Skin epidermis (tissue), 12 donors: ENCODE data around the gene BDH1.

Experiments
- H3K27ac ChIP-seq, 21 experiments: fragments of 200-600 bp; sonication (generic) in 11 of 21; one replicate each; pipeline ENCODE4 v1.5.0; 2020; ENCODE audit warnings: mild to moderate bottlenecking in 3 of 21, inconsistent platforms in 2 of 21, moderate library complexity in 2 of 21
- H3K4me3 ChIP-seq, 7 experiments: fragments of 200-600 bp; sonication (generic) in 2 of 7; one replicate each; pipeline ENCODE4 v1.5.0; 2020; ENCODE audit warnings: inconsistent platforms in 2 of 7, mild to moderate bottlenecking in 2 of 7, moderate library complexity in 1 of 7

Gene BDH1

DNA sequence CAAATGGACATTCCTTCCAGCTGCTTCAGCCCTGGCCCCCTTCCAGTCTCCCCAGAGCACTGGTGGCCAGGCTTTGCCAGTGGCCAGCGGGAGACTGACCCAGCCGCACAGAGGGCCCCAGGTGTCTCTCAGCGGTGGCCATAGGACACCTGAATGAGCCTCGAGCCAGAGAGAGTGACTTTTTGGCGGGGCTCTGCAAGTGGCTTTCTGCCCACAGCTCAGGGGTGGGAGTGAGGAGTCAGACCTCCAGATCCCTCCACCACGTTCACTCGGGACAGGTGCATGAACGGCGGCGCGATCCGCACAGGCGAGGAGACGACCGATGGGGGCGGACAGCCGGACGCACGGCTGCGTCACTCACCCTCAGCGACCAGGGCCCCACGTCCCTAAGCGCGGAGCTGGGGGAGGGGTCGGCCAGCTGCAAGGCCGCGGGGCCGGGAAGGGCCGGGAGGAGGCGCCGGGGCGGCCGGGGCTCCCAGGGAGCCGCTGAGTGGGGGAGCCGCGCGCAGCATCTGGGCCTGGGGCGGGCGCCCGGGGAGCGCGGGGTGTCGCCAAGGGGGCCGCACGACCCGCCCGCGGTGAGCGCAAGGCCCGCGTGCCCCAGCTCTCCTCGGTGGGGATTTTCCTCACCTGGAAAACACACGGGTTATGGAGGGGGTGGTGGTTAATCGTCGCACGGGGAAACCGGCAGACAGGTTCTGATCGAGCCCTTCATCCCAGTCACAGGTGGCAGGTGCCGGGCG is 57.1 kb downstream of the BDH1 start:
- H3K27ac ChIP-seq, result peak overlapping the region in 7 of 21 experiments; percentile 0 to 55 (median 38)
- H3K4me3 ChIP-seq, result no peak overlapping the region

DNA sequence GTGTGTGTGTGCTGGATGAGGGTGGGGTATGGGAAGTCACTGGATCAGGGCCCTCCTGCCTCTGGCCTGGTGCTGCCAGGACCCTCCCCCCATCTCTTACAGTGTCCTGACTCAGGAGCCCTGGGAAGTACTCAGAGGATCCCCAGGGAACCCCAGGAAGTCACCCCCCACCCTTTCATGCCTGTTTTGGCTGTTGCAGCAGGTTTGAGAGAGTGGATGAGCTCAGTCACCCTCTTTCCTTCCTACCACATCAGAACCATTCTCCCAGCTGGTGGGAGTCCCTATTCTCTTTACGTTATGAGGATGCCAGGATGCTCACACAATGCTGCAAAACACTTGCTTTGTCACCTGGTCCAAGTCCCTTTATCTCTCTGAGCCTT is 59.0 kb downstream of the BDH1 start:
- Histone ChIP-seq H3K27ac (peak overlapping the region in 6 of 21 experiments; percentile 7 to 85 (median 62)), H3K4me3 (no peak overlapping the region)

DNA sequence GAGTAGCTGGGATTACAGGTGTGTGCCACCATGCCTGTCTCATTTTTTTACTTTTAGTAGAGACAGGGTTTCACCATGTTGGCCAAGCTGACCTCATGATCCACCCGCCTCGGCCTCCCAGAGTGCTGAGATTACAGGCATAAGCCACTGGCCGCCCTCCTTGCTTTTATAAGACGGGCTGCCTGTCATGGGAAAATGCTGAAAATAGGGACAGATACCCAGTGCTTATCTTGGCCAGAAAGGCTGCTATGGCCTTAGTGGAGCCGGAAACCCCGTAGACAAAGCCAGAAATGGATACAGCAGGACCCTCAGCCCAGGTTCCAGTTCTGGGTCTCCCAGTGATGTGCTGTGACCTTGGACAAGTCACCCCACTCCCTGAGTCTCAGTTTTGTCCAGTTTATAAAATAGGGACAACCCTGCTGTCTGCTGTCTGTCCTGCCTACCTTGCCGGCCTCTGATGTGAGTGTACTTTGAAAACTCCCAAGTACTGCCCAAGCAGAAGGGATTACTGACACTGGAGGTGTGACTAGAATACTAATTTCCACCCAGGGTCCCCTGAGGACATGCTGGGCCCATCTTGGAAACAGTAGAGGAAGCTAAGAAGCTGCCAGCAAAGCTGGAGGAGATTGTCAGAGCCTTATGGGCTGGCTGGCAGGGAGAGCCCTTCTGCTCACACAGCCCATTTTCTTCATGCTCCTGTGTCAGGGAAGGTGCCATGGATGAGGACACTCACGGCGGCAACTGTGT is 59.6 kb downstream of the BDH1 start:
- Histone ChIP-seq H3K4me3 (no peak overlapping the region), H3K27ac (peak overlapping the region in 13 of 21 experiments; percentile 7 to 85 (median 54))

DNA sequence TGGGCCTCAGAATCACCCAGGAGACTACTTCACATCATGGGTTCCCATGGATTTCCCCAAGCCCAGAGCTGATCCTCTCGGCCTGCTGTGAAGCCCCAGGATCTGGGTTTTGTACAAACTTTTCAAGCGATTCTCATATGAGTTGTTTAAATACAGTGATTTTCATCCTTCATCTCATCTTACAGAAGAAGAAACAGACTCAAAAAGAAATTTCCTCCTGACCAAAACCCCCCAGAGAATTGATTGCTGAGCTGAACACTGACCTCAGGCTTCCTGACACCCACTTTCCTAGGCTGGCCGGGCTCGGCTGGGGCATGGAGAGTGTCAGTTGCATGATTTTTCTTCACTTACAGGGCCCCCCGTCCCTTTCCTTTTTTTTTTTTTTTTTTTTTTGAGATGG is 60.3 kb downstream of the BDH1 start:
- Histone ChIP-seq H3K4me3 (no peak overlapping the region), H3K27ac (peak overlapping the region in 19 of 21 experiments; percentile 22 to 85 (median 72))

DNA sequence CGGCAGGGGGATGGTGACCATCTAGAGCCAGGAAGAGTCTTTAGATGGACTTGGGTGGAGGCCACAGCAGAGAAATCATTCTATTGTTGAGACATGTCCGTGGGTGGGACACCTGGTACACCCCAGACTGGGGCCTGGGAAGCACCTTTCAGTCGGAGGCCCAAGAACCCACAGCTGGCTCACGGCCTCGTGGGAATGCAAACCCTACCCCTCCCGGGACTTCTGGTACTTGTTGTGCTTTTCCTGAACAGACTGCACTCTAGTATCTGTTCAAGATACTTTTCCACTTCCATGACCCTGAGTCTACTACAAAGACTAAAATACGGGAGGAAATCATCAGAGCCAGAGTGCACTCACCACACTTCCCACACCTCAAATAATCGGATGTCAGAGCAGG is 60.7 kb downstream of the BDH1 start:
- peak overlapping the region in 19 of 21 experiments; percentile 22 to 85 (median 72) for H3K27ac ChIP-seq
- H3K4me3 ChIP-seq, result no peak overlapping the region

DNA sequence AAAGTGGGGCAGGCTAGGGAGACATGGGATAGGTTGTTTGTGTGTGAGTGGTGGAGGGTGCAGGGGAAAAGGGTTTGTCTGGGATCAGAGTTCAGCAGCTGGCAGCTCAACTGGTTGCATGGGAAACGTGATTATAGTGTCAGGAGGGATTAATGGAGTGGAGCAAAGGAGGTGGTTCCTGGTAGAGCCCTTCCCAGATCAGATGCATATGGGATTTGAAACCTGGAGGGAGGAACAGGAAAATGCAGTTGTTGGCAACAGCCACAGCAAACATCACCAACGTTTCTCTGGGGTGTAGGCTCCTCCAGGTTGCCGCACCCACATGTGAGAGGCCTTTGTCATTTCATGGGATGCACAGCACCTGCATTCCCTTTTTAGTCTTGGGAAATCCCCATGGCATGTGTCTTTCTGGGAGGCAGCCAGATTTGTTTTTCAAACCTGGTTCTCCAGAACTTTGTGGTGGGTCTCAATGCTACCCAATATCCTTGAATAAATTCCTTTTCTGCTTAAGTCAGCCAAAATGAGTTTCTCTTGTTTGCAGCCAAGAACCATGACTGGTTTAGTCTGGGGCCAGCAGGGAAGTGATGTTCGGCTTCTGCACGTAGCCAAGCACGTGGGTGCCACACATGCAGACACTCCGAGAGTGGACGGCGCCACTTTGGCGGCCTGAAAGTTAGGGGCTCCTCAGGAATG is 61.3 kb downstream of the BDH1 start:
- Histone ChIP-seq H3K27ac (peak overlapping the region in 19 of 21 experiments; percentile 39 to 85 (median 74)), H3K4me3 (no peak overlapping the region)

DNA sequence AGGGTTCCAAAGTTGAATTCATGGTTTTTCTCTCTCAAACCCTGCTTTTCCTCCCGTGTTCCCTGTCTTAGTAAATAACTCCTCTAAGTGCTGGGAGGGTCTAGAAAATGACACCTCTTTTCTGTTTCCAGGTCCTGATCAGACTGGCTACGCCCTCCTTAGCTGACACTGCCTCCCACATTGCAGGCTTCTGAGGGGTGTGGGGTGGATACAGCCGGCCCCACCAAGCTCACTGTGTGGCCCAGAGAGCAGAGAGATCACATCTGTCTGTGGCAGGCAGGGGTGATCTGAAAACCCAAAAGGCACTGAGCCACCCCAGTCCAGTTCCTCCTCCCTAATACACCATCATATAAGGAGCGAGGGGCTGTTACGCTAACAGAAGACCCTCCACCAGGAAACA is 62.7 kb downstream of the BDH1 start:
- Histone ChIP-seq H3K27ac (peak overlapping the region in 9 of 21 experiments; percentile 44 to 84 (median 69)), H3K4me3 (no peak overlapping the region)

DNA sequence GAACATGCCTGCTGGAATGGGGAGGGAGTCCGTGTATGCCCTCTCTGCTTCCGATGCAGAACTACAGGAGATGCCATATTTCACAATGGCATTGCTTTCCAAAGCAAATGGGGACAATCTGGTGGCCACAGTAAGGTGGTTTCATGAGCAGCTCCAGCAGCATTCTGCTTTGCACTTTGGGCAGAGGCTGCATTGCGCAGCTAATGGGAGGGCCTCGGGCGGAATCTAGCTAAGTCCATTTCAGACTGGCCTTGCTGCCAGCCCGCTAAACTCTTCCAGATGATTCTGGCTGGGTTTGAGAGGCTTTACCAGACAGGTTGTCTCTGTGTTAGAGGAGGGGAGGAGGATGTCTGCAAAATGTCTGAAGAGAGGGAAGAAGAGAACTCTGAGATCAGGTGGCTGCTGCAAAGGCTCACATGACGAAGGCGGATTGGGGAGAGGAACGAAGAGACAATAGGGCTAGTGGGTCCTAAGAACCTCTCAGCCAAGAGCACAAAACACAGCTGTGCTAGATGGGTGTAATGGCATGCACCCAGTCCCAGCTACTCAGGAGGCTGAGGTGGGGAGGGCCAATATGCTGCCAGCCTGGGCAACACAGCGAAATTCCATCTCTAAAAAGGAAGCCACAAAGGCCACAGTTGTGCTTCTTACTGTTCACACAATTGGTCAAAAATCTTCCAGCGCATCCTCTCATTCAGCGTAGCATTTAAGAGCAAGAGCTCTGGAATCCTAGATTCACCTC is 63.7 kb downstream of the BDH1 start:
- no peak overlapping the region for H3K4me3 ChIP-seq
- peak overlapping the region in 2 of 21 experiments; percentile 1 to 79 for H3K27ac ChIP-seq

DNA sequence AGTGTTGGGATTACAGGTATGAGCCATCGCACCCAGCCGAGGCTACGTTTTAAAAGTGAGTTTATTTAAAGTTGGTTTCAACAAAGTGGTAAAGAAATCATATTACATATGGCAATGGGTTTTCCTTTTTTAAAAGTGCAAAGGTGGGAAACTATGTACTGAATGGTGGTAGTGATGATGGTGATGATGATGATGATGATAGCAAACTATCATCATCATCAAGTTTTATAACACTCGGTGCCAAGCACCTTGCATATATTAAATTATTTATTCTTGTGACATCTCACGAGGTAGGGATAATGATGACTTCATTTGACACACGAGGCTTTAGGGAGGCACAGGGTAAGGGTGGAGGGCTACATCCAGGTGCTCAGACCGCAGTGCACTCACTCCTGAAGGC is 64.3 kb downstream of the BDH1 start:
- Histone ChIP-seq H3K27ac (no peak overlapping the region), H3K4me3 (no peak overlapping the region)

DNA sequence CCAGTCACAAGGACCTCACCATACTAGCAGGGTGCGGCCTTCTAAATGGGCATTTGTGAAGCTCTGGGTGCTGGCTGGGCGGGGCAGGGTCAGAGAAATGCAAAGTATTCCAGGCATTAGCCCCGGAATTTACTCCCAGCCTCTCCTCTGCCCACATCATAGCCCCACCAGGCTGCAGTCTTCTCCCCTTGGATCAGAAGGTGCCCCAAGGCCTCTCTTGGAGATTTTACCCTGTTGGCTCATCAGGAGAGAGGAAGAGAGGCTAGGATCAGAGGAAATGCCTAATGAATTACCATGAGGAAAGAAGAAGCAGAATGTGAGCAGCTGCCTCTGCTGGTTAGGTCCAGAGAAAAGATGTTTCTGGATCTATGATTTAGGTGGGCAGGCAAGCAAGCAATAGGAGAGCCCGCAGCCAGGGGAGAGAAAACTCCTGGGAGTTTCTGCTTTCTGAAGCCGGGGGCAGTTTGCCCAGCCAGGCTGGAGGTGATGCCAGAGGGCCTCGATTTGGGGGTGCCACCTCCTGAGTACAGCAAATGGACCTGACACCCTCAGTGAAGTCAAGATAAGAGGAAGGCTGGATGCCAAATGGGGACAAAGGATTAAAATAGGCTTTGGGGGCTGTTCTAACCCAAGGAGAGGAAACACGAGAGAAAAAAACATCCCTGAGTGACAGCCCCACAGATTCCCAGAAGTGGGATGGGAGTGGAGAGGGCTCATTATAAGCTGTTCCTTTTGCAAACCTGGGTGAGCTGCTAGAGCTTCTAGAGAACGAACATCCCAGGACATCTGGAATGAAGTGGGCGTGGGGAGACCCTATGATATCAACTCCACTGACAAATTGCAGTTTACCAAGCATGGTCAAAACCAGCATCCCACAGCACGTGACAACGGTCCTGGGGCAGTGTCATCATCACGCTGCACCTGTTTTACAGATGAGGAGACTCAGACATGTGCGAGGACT is 65.4 kb downstream of the BDH1 start:
- no peak overlapping the region for H3K27ac ChIP-seq
- H3K4me3 ChIP-seq, result no peak overlapping the region

DNA sequence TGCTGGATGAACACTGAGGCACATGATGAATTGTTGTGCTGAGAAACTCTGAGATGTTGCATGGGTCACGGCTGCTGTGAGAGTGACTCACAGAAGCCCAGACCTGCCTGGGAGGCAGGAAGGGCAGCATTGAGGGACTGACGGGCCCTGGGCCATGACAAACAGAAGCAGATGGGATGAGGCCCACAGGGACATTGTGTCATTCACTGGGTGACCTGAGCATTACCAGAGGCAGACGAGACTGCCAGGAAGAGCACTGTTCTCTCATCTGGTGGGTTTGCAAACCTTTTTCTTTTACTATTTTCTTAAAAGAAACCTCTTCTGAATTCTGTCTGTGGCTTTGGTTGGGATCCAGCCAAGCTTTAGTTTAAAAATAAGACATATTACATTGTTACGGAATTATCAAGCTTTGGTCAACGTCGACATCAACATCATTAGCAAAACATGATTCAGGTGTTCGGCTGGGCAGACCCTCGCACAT is 67.8 kb downstream of the BDH1 start:
- H3K4me3 ChIP-seq, result no peak overlapping the region
- H3K27ac ChIP-seq, result peak overlapping the region in 9 of 21 experiments; percentile 12 to 62 (median 40)

DNA sequence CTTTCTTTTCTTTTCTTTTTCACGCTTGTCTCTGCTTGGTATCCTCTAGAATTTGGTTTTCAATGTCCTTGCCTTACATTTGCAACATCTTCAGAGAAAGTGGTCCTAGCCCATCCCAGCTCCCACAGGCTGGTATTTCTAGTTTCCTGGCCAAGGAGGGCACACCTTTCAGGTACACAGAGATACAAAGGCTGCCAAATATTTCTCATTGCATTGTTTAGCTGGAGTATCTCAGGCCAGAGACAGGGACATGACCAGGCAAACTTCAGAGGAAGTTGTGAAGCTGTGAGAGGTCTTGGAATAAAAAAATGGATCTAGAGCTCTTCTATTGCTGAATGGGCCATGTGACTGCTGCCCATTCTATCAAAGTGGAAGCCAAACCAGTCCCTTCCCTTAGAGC is 68.9 kb downstream of the BDH1 start:
- peak overlapping the region in 12 of 21 experiments; percentile 4 to 62 (median 40) for H3K27ac ChIP-seq
- no peak overlapping the region for H3K4me3 ChIP-seq

DNA sequence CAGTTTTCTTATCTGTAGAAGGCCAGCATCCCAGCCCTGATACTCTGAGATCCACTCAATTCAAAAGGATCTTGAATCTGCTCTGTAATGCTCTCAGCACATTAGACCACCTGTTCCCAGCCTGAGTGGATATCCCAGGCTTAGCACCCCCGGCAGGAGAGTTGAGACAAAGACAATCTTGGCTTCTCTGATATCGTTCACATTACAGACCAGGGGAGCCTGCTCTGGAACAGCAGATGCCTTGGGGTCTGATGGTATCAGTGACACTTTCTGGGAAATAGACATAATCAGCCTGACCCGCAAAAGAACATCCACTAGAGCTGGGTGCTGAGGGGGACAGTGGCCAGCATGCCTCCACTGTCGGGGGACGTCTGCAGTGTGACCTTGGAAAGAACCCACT is 70.6 kb downstream of the BDH1 start:
- Histone ChIP-seq H3K27ac (no peak overlapping the region), H3K4me3 (no peak overlapping the region)

DNA sequence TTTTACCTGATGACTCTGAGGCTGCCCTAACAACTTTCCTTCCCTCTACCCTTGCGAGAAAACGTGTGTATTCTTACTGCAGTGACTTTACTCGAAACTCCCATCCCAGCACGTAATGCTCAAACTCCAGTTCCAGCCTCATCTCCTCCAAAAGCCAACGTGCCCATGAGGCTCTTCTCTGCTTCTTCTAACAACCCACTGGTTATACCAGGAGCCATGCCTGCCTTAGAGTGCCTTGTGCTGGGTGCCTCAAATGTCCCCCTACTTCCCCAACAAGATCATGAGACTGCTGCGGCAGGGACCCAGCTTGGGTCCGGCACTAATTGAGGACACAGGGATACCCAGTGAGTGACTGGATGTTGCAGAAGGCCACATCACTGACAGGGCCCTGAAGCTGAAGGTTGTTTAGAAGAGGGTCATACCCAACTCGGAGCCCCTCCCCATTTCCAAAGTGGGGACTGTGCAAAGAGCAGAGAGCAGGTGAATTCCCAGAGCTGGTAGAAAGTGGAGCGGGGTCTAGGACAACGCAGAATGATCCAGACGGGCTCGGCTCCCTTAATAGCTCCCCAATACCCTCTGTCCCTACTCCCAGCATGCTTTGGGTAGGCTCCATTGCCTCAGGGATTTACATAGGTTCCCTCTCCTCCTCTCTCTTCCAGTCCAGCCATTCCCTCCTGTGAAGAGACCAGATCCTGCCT is 71.4 kb downstream of the BDH1 start:
- Histone ChIP-seq H3K27ac (peak overlapping the region in 1 of 21 experiments; percentile 36), H3K4me3 (no peak overlapping the region)

DNA sequence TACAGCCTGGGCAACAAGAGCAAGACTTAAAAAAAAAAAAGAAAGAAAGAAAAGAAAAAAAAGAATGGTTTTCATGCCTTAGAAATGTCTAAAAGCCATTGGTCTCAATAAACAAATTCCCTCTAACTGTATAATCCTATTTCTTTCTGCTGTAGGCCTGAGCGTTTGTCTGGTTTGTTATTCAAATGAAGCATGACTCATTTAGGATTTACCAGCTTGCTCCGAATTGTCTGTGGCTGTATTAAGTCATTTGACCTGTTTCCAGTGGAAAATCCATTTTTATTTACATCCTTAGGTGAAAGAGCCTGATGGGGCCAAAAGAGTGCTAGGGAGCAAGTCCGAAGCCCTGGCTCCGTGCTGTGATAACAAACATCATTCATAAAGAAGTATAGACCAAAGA is 73.8 kb downstream of the BDH1 start:
- no peak overlapping the region for H3K4me3 ChIP-seq
- peak overlapping the region in 7 of 21 experiments; percentile 5 to 63 (median 43) for H3K27ac ChIP-seq

DNA sequence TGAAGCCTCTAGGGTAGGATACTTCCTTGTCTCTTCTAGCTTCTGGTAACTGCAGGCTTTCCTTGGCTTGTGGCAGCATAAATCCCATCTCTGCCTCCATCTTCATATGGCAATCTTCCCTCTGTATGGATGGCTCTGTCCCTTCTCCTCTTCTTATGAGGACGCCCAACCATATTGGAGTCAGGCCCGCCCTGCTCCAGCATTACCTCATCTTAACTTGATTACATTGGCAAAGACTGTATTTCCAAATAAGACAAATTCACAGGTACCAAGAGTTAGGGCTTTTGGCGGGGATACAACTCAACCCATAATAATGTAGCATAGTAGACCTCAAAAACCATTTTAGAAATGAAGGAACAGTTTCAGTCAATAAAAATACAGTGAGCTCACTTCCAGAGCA is 75.4 kb downstream of the BDH1 start:
- peak overlapping the region in 2 of 21 experiments; percentile 9 to 32 for H3K27ac ChIP-seq

DNA sequence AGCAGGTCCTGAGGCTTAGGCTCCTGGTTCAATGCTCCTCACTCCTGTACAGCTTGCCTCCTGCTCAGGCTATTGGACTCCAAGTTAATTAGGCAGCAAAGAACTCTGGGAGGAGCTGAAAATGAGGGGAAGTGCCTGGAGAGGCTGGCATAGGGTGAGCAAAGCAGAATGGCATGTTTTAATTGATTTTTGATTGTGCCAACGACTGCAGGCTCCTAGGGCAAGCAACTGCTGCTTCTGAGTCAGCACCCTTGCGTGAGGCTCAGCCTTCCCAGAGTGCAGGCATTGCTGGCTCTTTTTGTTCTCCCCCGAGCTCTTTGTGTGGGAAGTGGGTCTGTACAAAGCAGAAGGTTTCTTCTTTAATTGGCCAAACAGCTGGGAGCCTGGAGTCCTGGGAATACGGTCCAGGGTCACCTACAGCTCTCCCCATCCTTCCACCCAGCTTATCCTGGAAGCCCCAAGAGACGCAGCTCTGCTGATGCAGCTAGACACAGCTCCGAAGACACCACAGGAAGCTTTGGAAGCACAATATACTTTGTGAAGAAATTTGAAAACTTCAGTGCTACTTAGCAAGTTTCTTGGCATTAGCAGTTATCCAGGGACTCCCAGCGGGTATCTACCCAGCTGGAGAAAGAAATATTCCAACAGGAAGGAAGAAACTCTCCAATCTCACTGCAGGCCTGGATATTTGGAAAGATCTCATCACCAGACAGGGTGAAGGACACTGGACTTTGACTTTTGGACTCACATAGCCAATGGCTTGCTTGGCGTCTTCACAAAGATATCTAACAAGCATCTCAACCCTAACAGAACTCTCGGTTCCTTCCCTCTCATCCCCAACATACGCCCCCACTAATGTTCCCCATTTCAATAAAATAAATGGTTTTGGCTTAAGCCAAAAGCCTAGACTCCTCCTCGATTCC is 76.8 kb downstream of the BDH1 start:
- peak overlapping the region in 17 of 21 experiments; percentile 29 to 85 (median 66) for H3K27ac ChIP-seq
- no peak overlapping the region for H3K4me3 ChIP-seq

More for the DNA sequence above, 75.4 kb downstream of the BDH1 start:
- no peak overlapping the region for H3K4me3 ChIP-seq
